Chondrocyte (in vitro differentiated cells): Measurements from ENCODE around the gene CDK5. TPM values are rescaled to one million over a fixed set of nuclear protein-coding genes. Genes with fewer than 3 reads are reported as not detected.
A peak's percentile ranks its signal among the peaks of the same experiment; 100 is the strongest.

Source experiments
- DNase-seq: peaks from one replicate; pipeline ENCODE4 v3.0.0; 2021; ENCODE audit warnings: mixed read lengths, low spot score
- H3K27ac Mint-ChIP-seq: one replicate; pipeline ENCODE4 v1.8.0; 2021; ENCODE audit warnings: mild to moderate bottlenecking, moderate library complexity, mixed read lengths; ENCODE audit not compliant: unreplicated experiment
- H3K27me3 Mint-ChIP-seq: 2 replicates; pipeline ENCODE4 v1.8.0; 2021; ENCODE audit warnings: low read depth, mixed read lengths
- H3K36me3 Mint-ChIP-seq: 2 replicates; pipeline ENCODE4 v1.8.0; 2021; ENCODE audit warnings: low read depth, mixed read lengths
- H3K4me1 Mint-ChIP-seq: 2 replicates; pipeline ENCODE4 v1.8.0; 2021; ENCODE audit warnings: low read depth, mild to moderate bottlenecking, mixed read lengths
- H3K4me3 Mint-ChIP-seq: one replicate; pipeline ENCODE4 v1.8.0; 2021; ENCODE audit warnings: mild to moderate bottlenecking, moderate library complexity, mixed read lengths; ENCODE audit not compliant: unreplicated experiment
- H3K9me3 Mint-ChIP-seq: 2 replicates; pipeline ENCODE4 v1.8.0; 2021; ENCODE audit warnings: low read depth, mixed read lengths
- total RNA-seq: library from RNA; stranded (reverse); gene quantifications from 3 replicates; pipeline ENCODE4 v1.2.1, GENCODE V29; 2021
- TF ChIP-seq, protein P1 (sequence below): fragments of 200-600 bp; sonication (generic); IDR thresholded peaks from 2 replicates; pipeline ENCODE4 v1.5.0; 2021; ENCODE audit warnings: antibody characterized with exemption, mild to moderate bottlenecking, moderate library complexity

CDK5 gene
- total RNA-seq, 1 donor from 2014 or later: 24.0 TPM

DNA sequence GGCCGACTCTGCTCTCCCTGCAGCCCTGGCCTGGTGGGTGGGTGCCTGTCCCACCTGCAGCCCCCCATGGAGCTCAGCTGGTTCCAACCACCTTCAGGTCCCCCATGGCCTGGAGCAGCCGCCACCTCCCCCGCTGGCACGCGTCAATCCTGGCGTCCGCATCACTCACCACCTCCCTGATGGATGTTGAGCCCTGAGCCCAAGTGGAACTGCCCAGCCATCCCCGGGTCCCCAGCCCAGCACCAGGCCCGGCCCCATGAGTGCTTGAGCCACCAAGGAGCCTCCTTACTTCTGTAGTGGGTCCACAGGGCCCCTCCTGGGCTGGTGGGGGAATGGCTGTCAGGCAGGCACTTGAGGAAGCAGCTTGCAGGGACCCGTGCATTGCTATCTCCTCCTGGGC is 43.2 kb upstream of the CDK5 start:
- peaks cover 28% of the 10 kb centered on the region for H3K4me1 Mint-ChIP-seq
- TF ChIP-seq, protein P1, sequence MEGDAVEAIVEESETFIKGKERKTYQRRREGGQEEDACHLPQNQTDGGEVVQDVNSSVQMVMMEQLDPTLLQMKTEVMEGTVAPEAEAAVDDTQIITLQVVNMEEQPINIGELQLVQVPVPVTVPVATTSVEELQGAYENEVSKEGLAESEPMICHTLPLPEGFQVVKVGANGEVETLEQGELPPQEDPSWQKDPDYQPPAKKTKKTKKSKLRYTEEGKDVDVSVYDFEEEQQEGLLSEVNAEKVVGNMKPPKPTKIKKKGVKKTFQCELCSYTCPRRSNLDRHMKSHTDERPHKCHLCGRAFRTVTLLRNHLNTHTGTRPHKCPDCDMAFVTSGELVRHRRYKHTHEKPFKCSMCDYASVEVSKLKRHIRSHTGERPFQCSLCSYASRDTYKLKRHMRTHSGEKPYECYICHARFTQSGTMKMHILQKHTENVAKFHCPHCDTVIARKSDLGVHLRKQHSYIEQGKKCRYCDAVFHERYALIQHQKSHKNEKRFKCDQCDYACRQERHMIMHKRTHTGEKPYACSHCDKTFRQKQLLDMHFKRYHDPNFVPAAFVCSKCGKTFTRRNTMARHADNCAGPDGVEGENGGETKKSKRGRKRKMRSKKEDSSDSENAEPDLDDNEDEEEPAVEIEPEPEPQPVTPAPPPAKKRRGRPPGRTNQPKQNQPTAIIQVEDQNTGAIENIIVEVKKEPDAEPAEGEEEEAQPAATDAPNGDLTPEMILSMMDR: no peak
- no peaks in the 10 kb centered on the region for H3K27me3 Mint-ChIP-seq
- peak; percentile 90 for DNase-seq
- H3K36me3 Mint-ChIP-seq: no peaks in the 10 kb centered on the region
- H3K27ac Mint-ChIP-seq: no peak overlapping the region
- no peaks in the 10 kb centered on the region for H3K9me3 Mint-ChIP-seq
- H3K4me3 Mint-ChIP-seq: no peak overlapping the region

- no peak for DNase-seq
- no peaks in the 10 kb centered on the region for H3K27me3 Mint-ChIP-seq
- no peaks in the 10 kb centered on the region for H3K36me3 Mint-ChIP-seq
- TF ChIP-seq, protein P1: no peak
- no peak overlapping the region for H3K27ac Mint-ChIP-seq
- H3K4me3 Mint-ChIP-seq: no peak overlapping the region
- peaks cover 23% of the 10 kb centered on the region for H3K4me1 Mint-ChIP-seq
- H3K9me3 Mint-ChIP-seq: no peaks in the 10 kb centered on the region
These were observed 42.0 kb upstream of the CDK5 start for GRCh38 chr7:151099486-151100211.

GRCh38 chr7:151095828-151096475 is 38.3 kb upstream of the CDK5 start:
- H3K27me3 Mint-ChIP-seq: no peaks in the 10 kb centered on the region
- no peak overlapping the region for H3K4me3 Mint-ChIP-seq
- TF ChIP-seq, protein P1: no peak
- DNase-seq: no peak
- H3K4me1 Mint-ChIP-seq: peaks cover 18% of the 10 kb centered on the region
- no peaks in the 10 kb centered on the region for H3K36me3 Mint-ChIP-seq
- no peaks in the 10 kb centered on the region for H3K9me3 Mint-ChIP-seq
- peak overlapping the region; percentile 59 for H3K27ac Mint-ChIP-seq

GRCh38 chr7:151095123-151095797 is 37.6 kb upstream of the CDK5 start:
- Mint-ChIP-seq H3K27ac (peak overlapping the region; percentile 57), H3K27me3 (no peaks in the 10 kb centered on the region), H3K36me3 (no peaks in the 10 kb centered on the region), H3K4me3 (no peak overlapping the region), H3K4me1 (peaks cover 22% of the 10 kb centered on the region), H3K9me3 (no peaks in the 10 kb centered on the region)
- DNase-seq: no peak
- TF ChIP-seq, protein P1: peak; percentile 18

DNA sequence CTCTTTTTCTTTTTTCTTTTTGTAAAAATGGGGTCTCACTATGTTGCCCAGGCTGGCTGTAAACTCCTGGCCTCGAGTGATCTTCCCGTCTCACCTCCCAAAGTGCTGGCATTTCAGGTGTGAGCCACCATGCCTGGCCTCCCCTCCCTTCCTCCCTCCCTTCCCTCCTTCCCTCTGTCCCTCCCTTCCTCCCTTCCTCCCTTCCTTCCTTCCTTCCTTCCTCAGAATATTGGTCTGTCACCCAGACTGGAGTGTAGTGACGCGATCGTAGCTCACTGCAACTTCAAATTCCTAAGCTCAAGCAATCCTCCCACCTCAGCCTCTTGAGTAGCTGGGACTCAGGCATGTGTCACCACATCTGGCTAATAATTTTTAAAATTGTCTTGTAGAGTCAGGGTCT is 37.0 kb upstream of the CDK5 start:
- no peaks in the 10 kb centered on the region for H3K27me3 Mint-ChIP-seq
- H3K27ac Mint-ChIP-seq: peak overlapping the region; percentile 57
- no peak for DNase-seq
- TF ChIP-seq, protein P1: no peak
- no peaks in the 10 kb centered on the region for H3K9me3 Mint-ChIP-seq
- peaks cover 28% of the 10 kb centered on the region for H3K4me1 Mint-ChIP-seq
- H3K36me3 Mint-ChIP-seq: no peaks in the 10 kb centered on the region
- H3K4me3 Mint-ChIP-seq: no peak overlapping the region
